HG02759 (cell line): Measurements from ENCODE around the gene CTDSP2.
A peak's percentile ranks its signal among the peaks of the same experiment; 100 is the strongest.
"Not testable (repeated sequence)": the region's sequence is repeated elsewhere in the genome, so short reads cannot be mapped to it uniquely, and the experiment has no call there.

ENCODE experiments used
- ATAC-seq: cut with Tn5 transposase; IDR thresholded peaks from one replicate; pipeline ENCODE4 v1.9.1; 2021; ENCODE audit warnings: mild to moderate bottlenecking, moderate library complexity; ENCODE audit not compliant: unreplicated experiment

Gene CTDSP2

GRCh38 chr12:57836442-57837375, 9.8 kb downstream of the CTDSP2 start:
- ATAC-seq: peak; percentile 48

- ATAC-seq: no peak
Measured at GRCh38 chr12:57835366-57836288, 10.9 kb downstream of the CTDSP2 start.

- no peak for ATAC-seq
Measured at GRCh38 chr12:57834086-57834876, 12.2 kb downstream of the CTDSP2 start.

- no peak for ATAC-seq
Measured at GRCh38 chr12:57833672-57834071, 12.9 kb downstream of the CTDSP2 start.

- ATAC-seq: no peak
Measured at GRCh38 chr12:57832966-57833365, 13.6 kb downstream of the CTDSP2 start.

GRCh38 chr12:57830393-57830792, 16.1 kb downstream of the CTDSP2 start:
- no peak for ATAC-seq

- ATAC-seq: no peak
Measured at GRCh38 chr12:57829025-57829777, 17.3 kb downstream of the CTDSP2 start.

GRCh38 chr12:57826966-57827365, 19.6 kb downstream of the CTDSP2 start:
- no peak for ATAC-seq

GRCh38 chr12:57826400-57826799, 20.1 kb downstream of the CTDSP2 start:
- ATAC-seq: no peak

- ATAC-seq: no peak
Measured at GRCh38 chr12:57825451-57825850, 21.1 kb downstream of the CTDSP2 start.

GRCh38 chr12:57823908-57824640, 22.5 kb downstream of the CTDSP2 start:
- ATAC-seq: no peak

GRCh38 chr12:57823131-57823907, 23.2 kb downstream of the CTDSP2 start:
- ATAC-seq: no peak

GRCh38 chr12:57822392-57823130, 24.0 kb downstream of the CTDSP2 start:
- no peak for ATAC-seq

- ATAC-seq: no peak
Measured at GRCh38 chr12:57821474-57822214, 24.9 kb downstream of the CTDSP2 start.

GRCh38 chr12:57821015-57821414, 25.5 kb downstream of the CTDSP2 start:
- ATAC-seq: not testable (repeated sequence)

GRCh38 chr12:57820119-57820518, 26.4 kb downstream of the CTDSP2 start:
- ATAC-seq: not testable (repeated sequence)

- not testable (repeated sequence) for ATAC-seq
Measured at GRCh38 chr12:57817990-57818331, 28.6 kb downstream of the CTDSP2 start.
